HEK293 (cell line): ENCODE data around the gene CRY2.

Source experiments
- CTCF ChIP-seq: fragments of 450-650 bp; formaldehyde crosslinking; IDR thresholded peaks from 2 replicates; pipeline ENCODE4 v1.5.1; 2016; ENCODE audit warnings: missing biosample characterization, missing genetic modification characterization
- ELK4 ChIP-seq: IDR thresholded peaks from 2 replicates; pipeline ENCODE4 v1.6.1; 2011; ENCODE audit warnings: mild to moderate bottlenecking, low read depth, low read length, borderline replicate concordance
- KLF16 ChIP-seq: fragments of 450-650 bp; formaldehyde crosslinking; IDR thresholded peaks from 2 replicates; pipeline ENCODE4 v1.5.1; 2017; ENCODE audit warnings: missing biosample characterization, missing genetic modification characterization
- REST ChIP-seq: fragments of 450-650 bp; formaldehyde crosslinking; IDR thresholded peaks from 2 replicates; pipeline ENCODE4 v1.5.1; 2016; ENCODE audit warnings: missing biosample characterization, missing genetic modification characterization
- SALL2 ChIP-seq: fragments of 450-650 bp; formaldehyde crosslinking; IDR thresholded peaks from 2 replicates; pipeline ENCODE4 v1.5.0; 2017; ENCODE audit warnings: missing biosample characterization, mild to moderate bottlenecking, missing genetic modification characterization, borderline replicate concordance
- ZFHX2 ChIP-seq: fragments of 450-650 bp; formaldehyde crosslinking; conservative IDR thresholded peaks from 2 replicates; pipeline ENCODE4 v1.5.1; 2016; ENCODE audit warnings: missing biosample characterization, missing genetic modification characterization
- ZNF211 ChIP-seq: fragments of 450-650 bp; formaldehyde crosslinking; IDR thresholded peaks from 2 replicates; pipeline ENCODE4 v1.5.1; 2016; ENCODE audit warnings: low read depth, missing biosample characterization, missing genetic modification characterization
- ZNF280D ChIP-seq: fragments of 450-650 bp; formaldehyde crosslinking; IDR thresholded peaks from 2 replicates; pipeline ENCODE4 v1.5.1; 2016; ENCODE audit warnings: missing biosample characterization, missing genetic modification characterization
- ZNF670 ChIP-seq: fragments of 450-650 bp; formaldehyde crosslinking; IDR thresholded peaks from 2 replicates; pipeline ENCODE4 v1.5.1; 2016; ENCODE audit warnings: missing biosample characterization, missing genetic modification characterization, low read depth
- ZNF76 ChIP-seq: fragments of 450-650 bp; formaldehyde crosslinking; IDR thresholded peaks from 2 replicates; pipeline ENCODE4; 2016; ENCODE audit warnings: low read depth, missing biosample characterization, missing genetic modification characterization, borderline replicate concordance

- TF ChIP-seq ZNF280D (tag by site-specific recombination) (no peak), ELK4 (no peak), ZNF670 (no peak), SALL2 (no peak), CTCF (no peak), KLF16 (no peak), ZNF76 (tag by site-specific recombination) (no peak), REST (no peak), ZNF211 (tag by site-specific recombination) (no peak), ZFHX2 (no peak)
These were observed 33.7 kb downstream of the CRY2 start for GRCh38 chr11:45880772-45881570.
